DND-41 (cell line): ENCODE measurements around the gene TMEM87B.
"Not testable (repeated sequence)": the region's sequence is repeated elsewhere in the genome, so short reads cannot be mapped to it uniquely, and the experiment has no call there.

Experiments used
- EZH2 ChIP-seq: IDR thresholded peaks from 3 replicates; pipeline ENCODE4 v1.6.1; 2012; ENCODE audit warnings: borderline replicate concordance, low read depth, mild to moderate bottlenecking, moderate library complexity, low read length, inconsistent platforms; ENCODE audit not compliant: severe bottlenecking
- TF ChIP-seq, protein P1 (sequence below): IDR thresholded peaks from 2 replicates; pipeline ENCODE4 v1.5.1; 2012; ENCODE audit warnings: borderline replicate concordance, low read length, moderate library complexity, mild to moderate bottlenecking; ENCODE audit not compliant: poor library complexity, severe bottlenecking; ENCODE audit errors: extremely low read depth

DNA sequence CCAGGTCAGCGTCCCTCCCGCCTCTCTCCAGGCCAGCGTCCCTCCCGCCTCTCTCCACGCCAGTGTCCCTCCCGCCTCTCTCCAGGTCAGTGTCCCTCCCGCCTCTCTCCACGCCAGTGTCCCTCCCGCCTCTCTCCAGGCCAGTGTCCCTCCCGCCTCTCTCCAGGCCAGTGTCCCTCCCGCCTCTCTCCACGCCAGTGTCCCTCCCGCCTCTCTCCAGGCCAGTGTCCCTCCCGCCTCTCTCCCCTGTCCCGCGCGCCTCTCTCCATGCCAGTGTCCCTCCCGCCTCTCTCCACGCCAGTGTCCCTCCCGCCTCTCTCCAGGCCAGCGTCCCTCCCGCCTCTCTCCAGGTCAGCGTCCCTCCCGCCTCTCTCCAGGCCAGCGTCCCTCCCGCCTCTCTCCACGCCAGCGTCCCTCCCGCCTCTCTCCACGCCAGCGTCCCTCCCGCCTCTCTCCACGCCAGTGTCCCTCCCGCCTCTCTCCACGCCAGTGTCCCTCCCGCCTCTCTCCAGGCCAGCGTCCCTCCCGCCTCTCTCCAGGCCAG, 84.7 kb downstream of the TMEM87B start:
- TF ChIP-seq, protein P1, sequence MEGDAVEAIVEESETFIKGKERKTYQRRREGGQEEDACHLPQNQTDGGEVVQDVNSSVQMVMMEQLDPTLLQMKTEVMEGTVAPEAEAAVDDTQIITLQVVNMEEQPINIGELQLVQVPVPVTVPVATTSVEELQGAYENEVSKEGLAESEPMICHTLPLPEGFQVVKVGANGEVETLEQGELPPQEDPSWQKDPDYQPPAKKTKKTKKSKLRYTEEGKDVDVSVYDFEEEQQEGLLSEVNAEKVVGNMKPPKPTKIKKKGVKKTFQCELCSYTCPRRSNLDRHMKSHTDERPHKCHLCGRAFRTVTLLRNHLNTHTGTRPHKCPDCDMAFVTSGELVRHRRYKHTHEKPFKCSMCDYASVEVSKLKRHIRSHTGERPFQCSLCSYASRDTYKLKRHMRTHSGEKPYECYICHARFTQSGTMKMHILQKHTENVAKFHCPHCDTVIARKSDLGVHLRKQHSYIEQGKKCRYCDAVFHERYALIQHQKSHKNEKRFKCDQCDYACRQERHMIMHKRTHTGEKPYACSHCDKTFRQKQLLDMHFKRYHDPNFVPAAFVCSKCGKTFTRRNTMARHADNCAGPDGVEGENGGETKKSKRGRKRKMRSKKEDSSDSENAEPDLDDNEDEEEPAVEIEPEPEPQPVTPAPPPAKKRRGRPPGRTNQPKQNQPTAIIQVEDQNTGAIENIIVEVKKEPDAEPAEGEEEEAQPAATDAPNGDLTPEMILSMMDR, result not testable (repeated sequence)
- not testable (repeated sequence) for TF ChIP-seq EZH2
